ENCODE results near the gene NOL4L.

NOL4L gene

GRCh38 chr20:32450484-32451061 lies 134.6 kb downstream of the NOL4L start:
- 0 out of 2 replicates have a peak overlapping the region, but pooled peaks have one; percentile 7 for H3K27ac ChIP-seq
- no peak for TF ChIP-seq CTCF (conservative IDR thresholded peaks at IDR 0.05)

GRCh38 chr20:32449890-32450401 lies 135.2 kb downstream of the NOL4L start:
- H3K27ac ChIP-seq, result 0 out of 2 replicates have a peak overlapping the region, but pooled peaks have one; percentile 7
- TF ChIP-seq CTCF (conservative IDR thresholded peaks at IDR 0.05), result no peak

- TF ChIP-seq CTCF (conservative IDR thresholded peaks at IDR 0.05), result no peak
Measured at GRCh38 chr20:32449057-32449889, 135.9 kb downstream of the NOL4L start.

GRCh38 chr20:32448306-32449056 lies 136.7 kb downstream of the NOL4L start:
- H3K27ac ChIP-seq, result peak overlapping the region; percentile 2; the same call in 1 of the 2 replicates
- TF ChIP-seq CTCF (conservative IDR thresholded peaks at IDR 0.05), result no peak

More at GRCh38 chr20:32449057-32449889, 135.9 kb downstream of the NOL4L start:
- peak overlapping the region; percentile 2; the same call in 1 of the 2 replicates for H3K27ac ChIP-seq

GRCh38 chr20:32447136-32448027 lies 137.8 kb downstream of the NOL4L start:
- 0 out of 2 replicates have a peak overlapping the region, but pooled peaks have one; percentile 2 for H3K27ac ChIP-seq
- TF ChIP-seq CTCF (conservative IDR thresholded peaks at IDR 0.05), result no peak

- no peak for TF ChIP-seq CTCF (conservative IDR thresholded peaks at IDR 0.05)
- H3K27ac ChIP-seq, result no peak overlapping the region; the same call in 1 of the 2 replicates
Measured at GRCh38 chr20:32446301-32447100, 138.6 kb downstream of the NOL4L start.
